Fibroblast of peridontal ligament (primary cell): ENCODE data around the gene BBS4.
"Not testable (repeated sequence)": the region's sequence is repeated elsewhere in the genome, so short reads cannot be mapped to it uniquely, and the experiment has no call there.

Experiments
- DNase-seq: peaks from one replicate; pipeline ENCODE4 v3.0.0-alpha.2; 2010; ENCODE audit errors: extremely low read depth

Gene BBS4, protein sequence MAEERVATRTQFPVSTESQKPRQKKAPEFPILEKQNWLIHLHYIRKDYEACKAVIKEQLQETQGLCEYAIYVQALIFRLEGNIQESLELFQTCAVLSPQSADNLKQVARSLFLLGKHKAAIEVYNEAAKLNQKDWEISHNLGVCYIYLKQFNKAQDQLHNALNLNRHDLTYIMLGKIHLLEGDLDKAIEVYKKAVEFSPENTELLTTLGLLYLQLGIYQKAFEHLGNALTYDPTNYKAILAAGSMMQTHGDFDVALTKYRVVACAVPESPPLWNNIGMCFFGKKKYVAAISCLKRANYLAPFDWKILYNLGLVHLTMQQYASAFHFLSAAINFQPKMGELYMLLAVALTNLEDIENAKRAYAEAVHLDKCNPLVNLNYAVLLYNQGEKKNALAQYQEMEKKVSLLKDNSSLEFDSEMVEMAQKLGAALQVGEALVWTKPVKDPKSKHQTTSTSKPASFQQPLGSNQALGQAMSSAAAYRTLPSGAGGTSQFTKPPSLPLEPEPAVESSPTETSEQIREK

DNA sequence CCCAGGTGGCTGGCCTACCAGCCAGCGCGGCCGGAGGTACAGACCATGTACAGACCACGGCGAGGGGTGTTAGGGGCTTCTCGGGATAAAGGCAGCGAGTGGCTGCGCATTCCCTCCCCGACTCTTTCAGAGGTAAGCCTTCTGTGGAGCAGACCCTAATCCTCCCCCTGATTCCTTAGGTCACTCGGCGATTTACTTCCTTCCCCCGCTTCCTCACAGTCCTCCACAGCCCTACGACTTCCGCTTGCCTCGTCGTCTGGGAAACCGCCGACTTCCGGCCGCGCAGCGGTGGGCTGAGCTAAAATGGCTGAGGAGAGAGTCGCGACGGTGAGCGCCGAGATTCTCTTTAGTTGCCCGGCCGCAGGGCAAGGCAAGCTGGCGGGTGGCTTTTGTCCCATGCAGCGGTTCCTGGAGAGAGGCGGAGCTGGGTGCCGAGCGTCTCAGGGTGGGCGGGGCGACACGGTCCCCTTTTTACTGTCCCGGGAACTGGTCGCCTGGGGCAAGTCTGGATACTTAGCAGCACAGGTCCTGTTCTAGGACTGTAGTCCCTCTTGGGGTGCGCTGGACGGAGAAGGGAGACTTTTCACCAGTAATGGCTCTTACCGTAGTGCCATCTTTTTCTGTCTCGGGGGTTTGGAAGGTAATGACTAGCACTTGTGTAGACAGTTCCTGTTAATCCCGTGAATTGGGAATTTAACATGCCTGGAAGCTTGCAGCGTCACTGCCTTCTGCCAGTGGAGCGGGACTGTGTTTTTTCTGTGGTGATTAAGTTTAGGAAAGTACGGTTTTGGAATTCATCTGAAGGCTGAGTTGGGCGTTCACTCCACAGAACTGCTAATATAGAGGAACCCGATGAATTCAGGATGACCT lies at the start of gene BBS4, which contains the start of gene HIGD2B:
Gene BBS4, plus strand, starts transcription at position 283 of the 870 bp plus-strand sequence. Its CDS starts 21 bp downstream, at position 304.
Gene HIGD2B, minus strand, starts transcription at position 258 of the 870 bp plus-strand sequence. CDS start 9,808 bp downstream, outside the sequence.
- peak; percentile 81 for DNase-seq

DNA sequence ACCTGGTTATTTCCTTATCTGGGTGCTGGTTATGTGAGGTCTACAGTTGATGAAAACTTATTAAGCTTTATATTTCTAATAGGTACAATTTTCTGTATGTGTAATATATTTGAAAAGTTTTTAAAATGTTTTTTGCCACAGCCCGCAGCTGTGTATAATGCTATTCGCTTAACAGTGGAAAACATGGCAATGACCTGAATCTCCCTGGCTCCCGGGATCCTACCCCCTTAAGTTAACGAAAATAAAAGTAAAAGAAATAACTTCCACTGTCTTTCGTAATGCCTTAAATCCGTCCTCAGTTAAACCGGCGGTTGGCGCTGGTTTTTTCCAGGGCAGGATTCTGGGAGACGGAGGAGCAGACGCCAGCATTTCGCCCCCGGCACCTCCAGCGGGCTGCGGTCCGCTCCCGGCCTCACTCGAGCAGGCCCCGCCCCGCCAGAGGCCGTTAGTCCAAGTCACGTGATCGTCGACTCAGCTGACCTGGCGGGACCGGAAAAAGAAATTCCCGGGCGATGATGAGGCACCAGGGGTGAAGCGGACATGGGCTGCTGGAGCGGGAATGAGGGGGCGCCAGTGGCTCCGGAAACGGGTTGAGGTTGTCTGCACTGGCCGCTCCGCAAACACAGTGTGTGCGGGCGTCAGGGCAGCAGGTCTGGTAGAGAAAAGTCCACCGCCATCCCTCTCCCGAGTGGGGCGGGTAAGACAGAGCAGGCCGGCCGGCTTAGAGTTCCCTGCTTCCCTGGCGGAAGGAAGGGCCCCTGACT lies 49.3 kb upstream of the BBS4 start:
- peak; percentile 60 for DNase-seq

DNA sequence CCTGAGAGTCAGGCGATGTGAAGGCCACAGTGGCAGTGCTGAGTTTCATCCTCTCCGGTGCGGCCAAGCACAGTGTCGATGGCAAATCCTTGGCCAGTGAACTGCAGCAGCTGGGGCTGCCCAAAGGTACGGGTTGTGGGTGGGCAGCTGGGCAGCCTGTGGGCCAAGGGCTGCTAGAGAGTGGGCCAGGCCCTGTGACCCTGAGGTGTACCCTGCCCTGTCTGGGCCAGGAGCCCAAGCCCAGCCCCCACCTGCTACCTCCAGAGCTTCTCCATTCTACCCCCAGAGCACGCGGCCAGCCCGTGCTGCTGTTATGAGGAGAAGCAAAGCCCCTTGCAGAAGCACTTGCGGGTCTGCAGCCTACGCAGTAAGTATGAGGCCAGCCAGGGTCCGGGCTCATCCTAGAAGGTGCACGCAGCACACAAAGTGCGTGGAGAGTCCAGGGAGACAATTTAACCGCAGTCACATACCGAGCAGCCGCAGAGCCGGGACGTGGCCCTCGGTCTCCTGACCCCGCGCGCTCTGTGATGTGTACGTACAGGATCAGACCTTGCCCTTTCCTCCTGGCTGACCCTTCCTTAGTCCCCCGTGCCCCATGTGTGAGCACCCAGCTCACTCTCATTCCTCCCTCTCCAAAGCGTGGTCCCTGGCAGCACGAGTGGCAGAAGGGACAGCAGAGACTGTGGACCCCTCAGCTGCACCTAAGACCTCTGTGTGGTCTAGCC lies 46.1 kb upstream of the BBS4 start:
- DNase-seq, result not testable (repeated sequence)

DNA sequence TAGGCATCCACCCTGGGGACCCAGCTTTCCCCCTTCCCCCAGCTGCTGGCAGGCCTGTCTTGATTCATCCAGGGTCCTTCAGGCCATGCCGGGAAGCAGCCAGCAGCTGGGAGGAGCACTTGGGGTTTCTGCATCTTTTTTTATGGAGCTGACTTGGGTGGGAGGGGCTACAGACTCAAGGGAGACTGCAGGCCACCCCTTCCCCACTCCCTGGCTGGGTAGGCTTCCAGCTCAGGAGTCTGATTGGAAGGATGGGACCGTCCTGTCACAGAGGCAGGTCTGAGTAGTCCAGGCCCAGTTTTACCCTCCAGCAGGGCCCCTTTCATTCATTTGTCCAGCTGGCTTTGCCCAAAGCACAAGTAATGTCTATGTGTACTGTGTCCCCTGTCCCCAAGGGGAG lies 43.7 kb upstream of the BBS4 start:
- DNase-seq, result not testable (repeated sequence)

DNA sequence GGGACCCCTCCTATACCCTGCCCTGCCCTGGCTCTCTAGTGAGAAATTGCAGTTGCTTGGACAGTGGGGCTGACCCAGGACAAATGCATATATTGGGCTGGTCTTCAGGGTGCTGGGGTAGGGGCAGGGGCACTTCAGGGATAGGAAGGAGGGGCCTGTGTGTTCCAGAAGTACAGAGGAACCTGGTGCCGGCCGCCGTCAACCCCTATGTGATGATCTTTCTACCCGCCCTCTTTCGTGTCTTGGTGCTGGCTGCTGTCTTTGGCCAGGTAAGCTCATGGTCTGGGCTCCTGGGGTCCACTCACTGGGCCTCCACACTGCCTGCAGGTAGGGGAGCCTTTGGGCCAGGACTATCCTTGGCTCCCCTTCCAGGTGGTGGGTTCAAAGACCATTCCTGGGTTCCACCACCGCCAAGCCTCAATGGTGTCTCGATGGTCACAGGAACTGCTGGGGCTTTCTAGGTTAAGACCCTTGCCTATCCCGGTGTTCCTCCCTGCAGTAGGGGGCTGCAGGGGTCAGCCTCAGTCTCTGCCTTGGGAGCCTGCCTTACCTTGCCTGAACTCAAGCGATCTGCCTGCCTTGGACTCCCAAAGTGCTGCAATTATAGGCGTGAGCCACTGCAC lies 37.3 kb upstream of the BBS4 start:
- DNase-seq, result not testable (repeated sequence)

DNA sequence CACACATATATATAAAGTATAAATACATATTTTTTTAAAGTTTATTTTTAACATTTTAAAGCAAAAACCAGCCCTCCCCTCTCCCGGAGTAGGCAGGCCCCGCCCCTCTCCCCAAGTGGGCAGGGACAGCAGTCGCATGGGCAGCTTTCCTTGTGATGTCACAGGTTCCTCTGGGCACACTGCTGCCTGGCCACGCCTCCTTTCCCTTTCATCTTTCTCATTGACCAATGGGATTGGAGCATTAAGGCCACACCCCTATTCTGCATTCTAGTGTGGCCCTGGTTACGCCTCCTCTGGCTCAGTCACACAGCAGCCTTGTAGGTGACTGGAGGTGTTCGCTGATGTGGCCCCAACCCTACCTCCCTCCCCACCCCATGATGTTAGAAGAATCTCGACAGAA lies 31.6 kb upstream of the BBS4 start, which contains the start of gene GOLGA6B:
Gene GOLGA6B, plus strand, starts transcription at position 301 of the 400 bp plus-strand sequence. Its CDS starts 41 bp downstream, at position 342.
- not testable (repeated sequence) for DNase-seq

DNA sequence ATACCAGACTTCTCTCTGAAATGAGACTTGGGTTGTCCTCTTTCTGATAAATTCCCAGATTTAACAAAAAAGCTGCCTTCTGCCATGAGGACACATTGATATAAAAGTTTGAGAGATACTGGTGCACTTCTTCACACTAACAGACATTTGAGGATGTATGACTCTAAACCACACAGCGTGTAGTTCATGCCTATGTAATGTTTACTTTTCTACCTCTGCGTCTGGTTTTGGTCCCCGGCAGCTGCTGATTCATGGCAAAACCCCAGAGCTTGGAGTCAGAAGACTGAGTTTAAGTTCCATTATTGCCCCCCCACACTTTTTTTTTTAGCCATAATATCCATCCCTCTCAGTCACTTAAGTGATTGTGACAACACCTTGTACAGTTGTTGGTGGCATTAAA lies 30.0 kb upstream of the BBS4 start:
- not testable (repeated sequence) for DNase-seq

DNA sequence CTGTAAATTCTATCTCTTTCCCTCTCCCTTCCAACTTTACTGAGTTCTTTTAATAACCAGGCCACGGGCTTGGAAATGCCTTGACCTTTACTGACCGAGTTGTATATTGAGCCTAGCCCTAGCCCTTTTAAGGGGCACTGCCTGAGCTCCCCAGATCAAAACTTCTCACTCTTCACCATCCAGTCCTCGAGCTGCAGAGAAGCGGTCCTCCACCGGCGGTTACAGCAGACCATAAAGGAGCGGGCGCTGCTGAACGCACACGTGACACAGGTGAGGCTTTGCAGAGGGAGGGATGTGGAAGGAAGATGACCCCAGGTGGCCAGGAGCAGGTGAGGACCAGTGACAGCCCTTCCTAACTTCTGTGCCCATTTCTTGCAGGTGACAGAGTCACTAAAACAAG lies 24.9 kb upstream of the BBS4 start:
- not testable (repeated sequence) for DNase-seq

DNA sequence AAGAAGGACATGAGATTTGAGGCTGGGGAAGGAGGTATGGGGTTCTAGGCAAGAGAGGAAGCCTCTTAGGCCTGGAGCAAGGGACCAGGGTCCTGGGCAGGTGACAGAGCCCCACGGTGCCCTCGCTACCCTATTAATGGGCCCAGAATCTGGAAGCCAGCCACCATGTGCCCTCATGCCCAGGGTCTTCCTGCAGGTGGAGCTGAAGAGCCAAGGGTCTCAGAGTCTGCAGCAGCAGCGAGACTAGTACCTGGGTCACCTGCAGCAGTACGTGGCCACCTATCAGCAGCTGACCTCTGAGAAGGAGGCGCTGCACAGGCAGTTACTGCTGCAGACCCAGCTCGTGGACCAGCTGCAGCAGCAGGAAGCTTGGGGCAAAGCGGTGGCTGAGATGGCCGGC lies 22.1 kb upstream of the BBS4 start:
- DNase-seq, result not testable (repeated sequence)

DNA sequence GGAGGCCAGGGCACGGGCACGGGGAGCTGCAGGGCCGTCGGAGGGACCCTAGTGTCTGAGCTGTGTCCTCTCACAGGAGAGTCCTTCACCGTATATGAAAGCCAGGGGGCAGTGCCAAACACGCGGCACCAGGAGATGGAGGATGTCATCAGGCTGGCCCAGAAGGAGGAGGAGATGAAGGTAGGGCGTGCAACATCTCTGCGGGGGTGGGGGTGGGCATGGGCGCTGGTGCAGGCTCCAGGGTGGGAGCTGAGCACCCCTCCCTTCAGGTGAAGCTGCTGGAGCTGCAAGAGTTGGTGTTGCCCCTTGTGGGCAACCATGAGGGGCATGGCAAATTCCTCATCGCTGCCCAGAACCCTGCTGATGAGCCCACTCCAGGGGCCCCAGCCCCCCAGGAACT lies 20.3 kb upstream of the BBS4 start:
- not testable (repeated sequence) for DNase-seq

DNA sequence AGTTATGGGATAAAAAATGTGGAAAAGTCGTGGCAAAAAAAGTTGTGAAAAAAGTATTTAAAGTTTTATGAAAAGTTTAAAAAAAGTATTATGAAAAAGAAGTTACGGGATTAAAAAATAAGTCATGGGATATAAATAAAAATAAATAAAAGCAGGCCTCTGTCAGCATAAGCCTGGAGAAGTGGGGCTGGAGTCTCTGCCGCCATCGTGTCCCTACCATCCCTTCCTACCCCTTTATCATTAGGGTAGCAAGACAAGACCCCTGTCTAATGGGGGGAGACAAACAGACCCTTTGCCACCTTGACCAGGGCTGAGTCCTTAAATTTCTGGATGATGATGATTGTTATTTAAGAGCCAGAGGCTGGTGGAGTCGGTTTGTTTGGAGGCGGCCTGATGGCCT lies 16.2 kb upstream of the BBS4 start:
- not testable (repeated sequence) for DNase-seq

DNA sequence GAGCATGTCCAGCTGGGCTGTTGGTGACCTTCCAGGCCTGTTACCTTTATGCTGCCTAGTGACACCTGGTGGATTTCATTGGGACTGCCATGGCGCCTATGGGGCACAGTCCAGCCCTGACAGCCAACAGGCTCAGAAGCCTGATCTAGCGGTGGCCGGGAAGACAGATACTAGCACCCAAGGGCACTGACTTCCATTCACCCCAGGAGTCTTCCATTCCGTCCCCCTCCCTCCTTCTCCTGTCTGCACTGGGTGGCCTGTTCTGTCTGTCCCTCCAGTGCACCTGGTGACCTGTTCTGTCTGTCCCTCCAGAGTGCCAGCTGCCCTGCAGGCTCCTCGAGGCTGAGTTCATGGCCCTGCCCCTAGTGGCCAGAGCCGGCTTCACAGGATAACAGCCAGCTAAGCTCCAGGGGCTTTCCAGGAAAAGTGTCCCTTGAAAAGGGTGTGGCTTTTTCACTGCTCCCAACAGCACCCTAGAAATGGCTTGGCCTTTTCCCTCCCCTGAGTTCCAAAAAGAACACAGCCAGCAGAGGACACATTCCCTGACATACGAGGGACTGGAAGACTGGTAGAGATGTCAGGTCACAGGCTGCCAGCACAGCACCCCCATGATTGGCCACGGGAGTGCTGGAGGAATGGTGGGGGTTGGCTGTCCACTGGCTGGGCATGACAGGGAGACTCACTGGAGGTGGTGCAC lies 15.2 kb upstream of the BBS4 start:
- peak; percentile 32 for DNase-seq

DNA sequence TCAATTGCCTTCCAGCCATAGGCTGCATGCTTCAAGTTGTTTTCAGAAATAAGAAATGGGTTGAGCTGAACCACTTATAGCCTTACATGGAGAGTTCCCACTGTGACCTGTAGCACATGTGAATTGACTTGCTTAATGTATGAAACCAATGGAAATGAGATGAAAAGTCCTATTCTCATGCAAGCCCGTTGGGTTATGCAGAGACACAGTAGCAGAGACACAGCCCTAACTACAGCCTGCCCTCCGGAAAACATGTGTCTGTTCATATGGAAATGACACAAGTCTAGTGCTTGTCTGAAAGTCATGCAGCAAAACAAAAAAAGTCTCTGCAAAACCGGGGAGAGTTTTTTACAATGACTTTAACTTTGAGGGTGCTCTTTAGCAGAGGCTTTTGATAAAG lies 14.5 kb upstream of the BBS4 start:
- DNase-seq, result no peak

DNA sequence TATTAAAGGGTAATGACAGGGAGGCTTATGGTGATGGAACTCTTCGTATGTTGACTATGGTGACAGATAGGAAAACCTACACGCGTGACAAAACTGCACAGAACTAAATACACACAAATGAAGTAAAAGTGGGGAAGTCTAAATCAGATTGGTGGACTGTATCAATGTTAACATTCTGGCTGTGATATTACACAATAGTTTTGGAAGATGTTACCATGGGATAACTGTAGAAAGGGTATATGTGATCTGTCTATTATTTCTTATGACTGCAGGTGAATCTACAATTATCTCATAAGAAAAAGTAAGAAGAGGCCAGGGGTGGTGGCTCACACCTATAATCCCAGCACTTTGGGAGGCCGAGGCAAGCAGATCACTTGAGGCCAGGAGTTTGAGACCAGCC lies 9.2 kb upstream of the BBS4 start:
- no peak for DNase-seq

DNA sequence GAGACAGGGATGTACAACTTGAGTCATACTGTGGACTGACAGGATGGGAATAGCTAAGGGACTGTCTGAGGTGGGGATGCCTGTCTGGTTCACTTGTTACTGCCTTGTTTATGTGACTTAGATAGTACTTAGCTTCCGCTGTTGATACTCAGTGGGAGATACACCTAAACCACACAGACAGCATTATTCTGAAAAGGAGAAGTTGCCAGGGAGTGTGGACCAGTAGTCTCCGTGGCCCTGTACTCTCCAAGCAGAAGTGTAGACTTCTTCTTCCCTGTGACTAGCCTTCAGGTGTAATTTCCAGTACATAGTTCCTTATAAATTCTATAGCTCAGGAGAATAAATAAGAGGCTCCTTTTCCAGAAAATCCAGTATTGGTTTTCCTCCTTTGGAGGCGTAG lies 5.1 kb upstream of the BBS4 start:
- no peak for DNase-seq

DNA sequence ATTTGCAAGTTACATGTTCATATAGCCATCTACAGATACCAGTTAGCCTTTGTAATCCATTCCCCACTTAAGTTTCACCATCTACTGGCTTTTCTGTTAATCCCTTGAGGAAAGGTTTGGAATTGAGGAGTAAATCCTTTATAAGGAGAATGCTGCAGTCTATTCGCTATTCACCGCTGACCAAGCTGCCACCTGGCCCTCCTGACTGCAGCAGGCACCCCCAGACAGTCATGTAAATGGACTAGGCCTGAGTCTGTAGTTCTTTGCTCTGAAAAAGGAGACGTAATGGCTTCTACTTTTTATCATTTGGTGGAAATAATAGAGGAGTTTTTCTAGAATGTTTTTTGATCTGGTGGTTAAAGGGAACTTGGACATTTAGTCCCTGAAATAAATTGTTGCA lies 3.2 kb upstream of the BBS4 start:
- DNase-seq, result no peak

DNA sequence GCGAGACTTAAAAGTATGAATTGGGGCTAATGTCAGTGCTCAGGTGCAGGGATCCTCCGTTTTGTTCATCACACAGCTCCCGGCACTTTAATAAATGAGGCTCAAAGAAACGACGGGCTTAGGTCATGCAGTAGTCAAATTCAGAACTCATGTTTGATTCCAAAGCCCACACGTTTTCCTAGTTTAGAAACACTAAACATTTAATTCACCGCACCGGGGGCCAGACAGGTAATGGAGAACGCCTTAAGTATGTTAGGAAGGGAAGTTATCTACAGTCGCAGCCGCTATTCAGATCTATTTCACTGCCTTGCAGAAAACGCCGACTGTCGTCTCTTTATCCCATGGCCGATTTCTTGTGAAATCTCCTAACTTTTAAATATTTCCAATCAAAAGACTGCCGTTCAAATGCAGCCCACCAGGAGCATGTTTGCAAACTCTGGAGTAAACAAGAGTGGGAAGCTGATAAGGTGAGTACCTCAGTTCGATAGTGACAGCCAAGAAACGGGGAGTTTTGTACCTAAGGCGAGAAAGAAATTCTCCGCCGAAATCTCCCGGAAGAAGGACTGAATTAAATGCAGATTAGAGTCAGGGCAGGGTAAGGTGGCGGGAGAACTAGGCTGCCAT lies 594 bp upstream of the BBS4 start:
- DNase-seq, result no peak

DNA sequence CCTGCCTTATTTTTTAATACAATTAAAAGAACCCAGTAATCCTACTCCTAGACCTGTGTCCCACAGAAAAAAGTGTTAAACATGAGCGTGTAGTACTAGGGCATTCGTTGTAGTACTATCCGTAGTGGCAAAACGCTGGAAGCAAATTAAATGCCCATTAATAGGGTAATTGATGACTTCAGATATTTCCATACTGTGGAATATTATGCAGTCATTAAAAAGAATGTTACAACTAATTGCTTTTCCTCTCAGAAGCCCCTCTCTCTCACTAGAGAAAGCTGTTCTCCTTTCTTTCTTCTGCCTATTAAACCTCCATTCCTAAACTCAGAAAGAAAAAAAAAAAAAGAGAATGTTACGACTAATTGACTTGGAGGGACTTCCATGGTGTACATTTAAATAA lies 2.7 kb downstream of the BBS4 start:
- DNase-seq, result no peak

DNA sequence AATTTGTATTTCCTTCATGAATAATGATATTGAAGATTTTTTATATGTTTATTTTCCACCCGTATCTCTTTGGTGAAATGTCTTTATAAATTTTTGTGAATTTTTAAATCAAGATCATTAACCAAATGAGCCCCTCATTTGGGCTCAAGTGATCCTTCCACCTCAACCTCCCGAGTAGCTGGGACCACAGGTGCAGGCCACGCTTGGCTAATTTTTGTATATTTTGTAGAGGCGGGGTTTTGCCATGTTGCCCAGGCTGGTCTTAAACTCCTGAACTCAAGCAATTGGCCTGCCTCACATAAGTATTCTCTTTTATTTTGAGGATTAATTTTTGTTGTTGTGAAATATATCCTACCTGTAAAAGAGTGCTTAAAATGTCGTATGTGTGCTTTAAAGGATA lies 4.9 kb downstream of the BBS4 start:
- DNase-seq, result no peak
